GM18517 (cell line): ENCODE data around the gene GSTT4.
"Not testable (repeated sequence)": the region's sequence is repeated elsewhere in the genome, so short reads cannot be mapped to it uniquely, and the experiment has no call there.

Source experiments
- ATAC-seq: cut with Tn5 transposase; IDR thresholded peaks from one replicate; pipeline ENCODE4 v1.9.1; 2021; ENCODE audit warnings: mild to moderate bottlenecking, moderate library complexity; ENCODE audit not compliant: unreplicated experiment

Gene GSTT4

GRCh38 chr22:24005201-24005600 lies at the start of gene GSTT4:
Gene GSTT4 (minus strand): TSS chr22:24005453. CDS start chr22:24005356, 97 bp downstream.
- no peak for ATAC-seq

- ATAC-seq: no peak
Measured at GRCh38 chr22:24054356-24054755, 49.1 kb upstream of the GSTT4 start.

GRCh38 chr22:24053481-24054226 lies 48.4 kb upstream of the GSTT4 start:
- ATAC-seq: no peak

- ATAC-seq: no peak
Measured at GRCh38 chr22:24051568-24051967, 46.3 kb upstream of the GSTT4 start.

GRCh38 chr22:24051028-24051427 lies 45.8 kb upstream of the GSTT4 start:
- no peak for ATAC-seq

GRCh38 chr22:24049978-24050377 lies 44.7 kb upstream of the GSTT4 start:
- no peak for ATAC-seq

GRCh38 chr22:24049211-24049610 lies 44.0 kb upstream of the GSTT4 start:
- ATAC-seq: no peak

GRCh38 chr22:24046024-24046423 lies 40.8 kb upstream of the GSTT4 start:
- ATAC-seq: no peak

- no peak for ATAC-seq
Measured at GRCh38 chr22:24043958-24044357, 38.7 kb upstream of the GSTT4 start.

- not testable (repeated sequence) for ATAC-seq
Measured at GRCh38 chr22:24043465-24043864, 38.2 kb upstream of the GSTT4 start.

GRCh38 chr22:24040946-24041345 lies 35.7 kb upstream of the GSTT4 start:
- no peak for ATAC-seq

- ATAC-seq: no peak
Measured at GRCh38 chr22:24039046-24039445, 33.8 kb upstream of the GSTT4 start.

- ATAC-seq: no peak
Measured at GRCh38 chr22:24037851-24038765, 32.9 kb upstream of the GSTT4 start.

GRCh38 chr22:24035296-24035695 lies 30.0 kb upstream of the GSTT4 start:
- ATAC-seq: no peak

- ATAC-seq: no peak
Measured at GRCh38 chr22:24033731-24034130, 28.5 kb upstream of the GSTT4 start.

- ATAC-seq: no peak
Measured at GRCh38 chr22:24030186-24030702, 25.0 kb upstream of the GSTT4 start.

- no peak for ATAC-seq
Measured at GRCh38 chr22:24029304-24029703, 24.1 kb upstream of the GSTT4 start.

GRCh38 chr22:24028533-24028932 lies 23.3 kb upstream of the GSTT4 start:
- no peak for ATAC-seq

GRCh38 chr22:24027991-24028390 lies 22.7 kb upstream of the GSTT4 start:
- ATAC-seq: no peak

- no peak for ATAC-seq
Measured at GRCh38 chr22:24027389-24027975, 22.2 kb upstream of the GSTT4 start.

GRCh38 chr22:24026733-24027132 lies 21.5 kb upstream of the GSTT4 start:
- no peak for ATAC-seq
